ENCODE measurements around the gene ATP1B1.

ATP1B1 gene

DNA sequence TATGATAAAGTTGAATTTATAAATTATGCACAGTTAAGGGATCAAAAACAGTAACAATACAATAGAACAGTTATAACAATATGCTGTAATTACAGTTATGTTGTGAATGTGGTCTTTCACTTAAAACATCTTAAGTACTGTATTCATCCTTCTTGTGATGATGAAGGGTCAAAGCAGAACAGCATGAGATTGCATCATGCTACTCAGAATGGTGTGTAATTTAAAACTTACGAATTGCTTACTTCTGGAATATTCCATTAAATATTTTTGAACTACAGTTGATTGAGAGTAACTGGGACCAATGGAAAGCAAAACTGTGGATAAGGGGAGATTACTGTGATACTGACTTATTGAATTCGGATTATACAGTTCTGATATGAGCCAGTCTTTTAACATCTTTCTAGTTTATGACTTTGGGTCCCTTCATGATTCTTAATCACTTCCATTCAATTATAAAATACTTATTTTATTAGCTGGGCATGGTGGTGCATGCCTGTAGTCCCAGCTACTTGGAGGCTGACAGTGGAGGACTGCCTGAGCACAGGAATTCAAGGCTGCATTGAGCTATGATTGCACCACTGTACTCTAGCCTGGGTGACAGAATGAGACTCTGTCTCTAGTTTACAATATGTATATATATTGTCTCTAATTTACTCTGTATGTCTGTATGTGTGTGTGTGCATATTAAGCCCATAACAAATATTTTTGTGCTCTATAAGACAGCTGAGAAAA lies 43.2 kb downstream of the ATP1B1 start:
- no peak for DNase-seq
- Histone ChIP-seq H2AFZ (ENCODE audit: low read depth, low read length) (no peak overlapping the region), H3K36me3 (ENCODE audit: control insufficient read depth in 1 of 2, insufficient read depth in 2 of 2, low read depth in 1 of 2, low read length in 2 of 2) (peaks cover 0 to 8% of the 10 kb centered on the region in 2 experiments), H3K9me3 (ENCODE audit: control insufficient read depth, low read length) (no peaks in the 10 kb centered on the region), H3K23ac (ENCODE audit: low read length in 2 of 2) (no peak overlapping the region), H3K4me2 (ENCODE audit: low read length, poor library complexity, severe bottlenecking) (no peak overlapping the region), H3K4me3 (ENCODE audit: insufficient read depth in 1 of 2, low read depth in 1 of 2, low read length in 2 of 2) (no peak overlapping the region), H3K79me1 (replicated peaks; ENCODE audit: low read length, poor library complexity, severe bottlenecking) (peaks cover 7% of the 10 kb centered on the region), H2BK120ac (ENCODE audit: low read depth, low read length) (no peak overlapping the region), H2AK5ac (ENCODE audit: low read length, severe bottlenecking) (no peak overlapping the region), H3K4ac (ENCODE audit: low read depth in 1 of 2, low read length in 2 of 2) (no peak overlapping the region), H4K91ac (ENCODE audit: low read length) (no peak overlapping the region), H3K27ac (ENCODE audit: low read length, poor library complexity, severe bottlenecking) (peak overlapping the region; percentile 96), H3K9ac (ENCODE audit: low read length) (no peak overlapping the region), H3K27me3 (ENCODE audit: control insufficient read depth in 1 of 2, insufficient read depth in 1 of 2, low read length in 2 of 2) (no peaks in the 10 kb centered on the region), H3K14ac (ENCODE audit: low read length in 2 of 2) (no peak overlapping the region), H2BK5ac (ENCODE audit: low read depth, low read length, poor library complexity, severe bottlenecking) (no peak overlapping the region), H3K18ac (ENCODE audit: low read depth in 1 of 2, low read length in 2 of 2) (no peak overlapping the region), H3K4me1 (ENCODE audit: control insufficient read depth, insufficient read depth, low read depth, low read length) (peaks cover 10% of the 10 kb centered on the region), H2BK15ac (ENCODE audit: low read depth, poor library complexity, severe bottlenecking) (no peak overlapping the region), H4K8ac (ENCODE audit: low read length) (no peak overlapping the region), H2BK12ac (ENCODE audit: low read length in 2 of 2) (no peak overlapping the region)
- no CpG with 5 or more reads among the region's 2 CpGs for WGBS

GRCh38 chr1:169150641-169151337 lies 44.3 kb downstream of the ATP1B1 start:
- no peak overlapping the region for H4K91ac ChIP-seq (ENCODE audit: low read length)
- no peaks in the 10 kb centered on the region for H3K27me3 ChIP-seq (ENCODE audit: control insufficient read depth in 1 of 2, insufficient read depth in 1 of 2, low read length in 2 of 2)
- H3K4me1 ChIP-seq (ENCODE audit: control insufficient read depth, insufficient read depth, low read depth, low read length) = peaks cover 10% of the 10 kb centered on the region
- H2BK120ac ChIP-seq (ENCODE audit: low read depth, low read length) = no peak overlapping the region
- no peak overlapping the region for H2AFZ ChIP-seq (ENCODE audit: low read depth, low read length)
- no peak overlapping the region for H3K4me3 ChIP-seq (ENCODE audit: insufficient read depth in 1 of 2, low read depth in 1 of 2, low read length in 2 of 2)
- H3K79me1 ChIP-seq (replicated peaks; ENCODE audit: low read length, poor library complexity, severe bottlenecking) = peaks cover 7% of the 10 kb centered on the region
- 97% methylated on average over 4 of the region's 4 CpGs for WGBS
- H3K14ac ChIP-seq (ENCODE audit: low read length in 2 of 2) = no peak overlapping the region
- no peak overlapping the region for H3K18ac ChIP-seq (ENCODE audit: low read depth in 1 of 2, low read length in 2 of 2)
- H3K27ac ChIP-seq (ENCODE audit: low read length, poor library complexity, severe bottlenecking) = no peak overlapping the region
- H3K4ac ChIP-seq (ENCODE audit: low read depth in 1 of 2, low read length in 2 of 2) = no peak overlapping the region
- no peak overlapping the region for H2BK15ac ChIP-seq (ENCODE audit: low read depth, poor library complexity, severe bottlenecking)
- H3K9me3 ChIP-seq (ENCODE audit: control insufficient read depth, low read length) = no peaks in the 10 kb centered on the region
- H3K9ac ChIP-seq (ENCODE audit: low read length) = no peak overlapping the region
- no peak overlapping the region for H3K23ac ChIP-seq (ENCODE audit: low read length in 2 of 2)
- H4K8ac ChIP-seq (ENCODE audit: low read length) = no peak overlapping the region
- H2AK5ac ChIP-seq (ENCODE audit: low read length, severe bottlenecking) = peak overlapping the region; percentile 84
- peaks cover 0 to 8% of the 10 kb centered on the region in 2 experiments for H3K36me3 ChIP-seq (ENCODE audit: control insufficient read depth in 1 of 2, insufficient read depth in 2 of 2, low read depth in 1 of 2, low read length in 2 of 2)
- no peak overlapping the region for H2BK12ac ChIP-seq (ENCODE audit: low read length in 2 of 2)
- DNase-seq = no peak
- H2BK5ac ChIP-seq (ENCODE audit: low read depth, low read length, poor library complexity, severe bottlenecking) = no peak overlapping the region
- H3K4me2 ChIP-seq (ENCODE audit: low read length, poor library complexity, severe bottlenecking) = no peak overlapping the region

GRCh38 chr1:169151338-169151837 lies 44.9 kb downstream of the ATP1B1 start:
- Histone ChIP-seq H3K36me3 (ENCODE audit: control insufficient read depth in 1 of 2, insufficient read depth in 2 of 2, low read depth in 1 of 2, low read length in 2 of 2) (peaks cover 0 to 8% of the 10 kb centered on the region in 2 experiments), H3K4ac (ENCODE audit: low read depth in 1 of 2, low read length in 2 of 2) (no peak overlapping the region), H2BK12ac (ENCODE audit: low read length in 2 of 2) (no peak overlapping the region), H2AFZ (ENCODE audit: low read depth, low read length) (no peak overlapping the region), H4K91ac (ENCODE audit: low read length) (no peak overlapping the region), H3K9ac (ENCODE audit: low read length) (no peak overlapping the region), H3K14ac (ENCODE audit: low read length in 2 of 2) (peak overlapping the region in 1 of 2 experiments; percentile 11), H3K27ac (ENCODE audit: low read length, poor library complexity, severe bottlenecking) (no peak overlapping the region), H2AK5ac (ENCODE audit: low read length, severe bottlenecking) (peak overlapping the region; percentile 90), H3K4me2 (ENCODE audit: low read length, poor library complexity, severe bottlenecking) (no peak overlapping the region), H2BK120ac (ENCODE audit: low read depth, low read length) (no peak overlapping the region), H3K23ac (ENCODE audit: low read length in 2 of 2) (no peak overlapping the region), H4K8ac (ENCODE audit: low read length) (no peak overlapping the region), H3K79me1 (replicated peaks; ENCODE audit: low read length, poor library complexity, severe bottlenecking) (peaks cover 7% of the 10 kb centered on the region), H2BK15ac (ENCODE audit: low read depth, poor library complexity, severe bottlenecking) (no peak overlapping the region), H2BK5ac (ENCODE audit: low read depth, low read length, poor library complexity, severe bottlenecking) (no peak overlapping the region), H3K4me1 (ENCODE audit: control insufficient read depth, insufficient read depth, low read depth, low read length) (peaks cover 10% of the 10 kb centered on the region), H3K27me3 (ENCODE audit: control insufficient read depth in 1 of 2, insufficient read depth in 1 of 2, low read length in 2 of 2) (no peaks in the 10 kb centered on the region), H3K9me3 (ENCODE audit: control insufficient read depth, low read length) (no peaks in the 10 kb centered on the region), H3K4me3 (ENCODE audit: insufficient read depth in 1 of 2, low read depth in 1 of 2, low read length in 2 of 2) (no peak overlapping the region), H3K18ac (ENCODE audit: low read depth in 1 of 2, low read length in 2 of 2) (no peak overlapping the region)
- no peak for DNase-seq
- WGBS = 100% methylated on average over 3 of the region's 5 CpGs

GRCh38 chr1:169155675-169156074 lies 49.2 kb downstream of the ATP1B1 start:
- Histone ChIP-seq H3K27me3 (ENCODE audit: control insufficient read depth in 1 of 2, insufficient read depth in 1 of 2, low read length in 2 of 2) (no peaks in the 10 kb centered on the region), H3K18ac (ENCODE audit: low read depth in 1 of 2, low read length in 2 of 2) (no peak overlapping the region), H2BK120ac (ENCODE audit: low read depth, low read length) (no peak overlapping the region), H3K36me3 (ENCODE audit: control insufficient read depth in 1 of 2, insufficient read depth in 2 of 2, low read depth in 1 of 2, low read length in 2 of 2) (peaks cover 0 to 8% of the 10 kb centered on the region in 2 experiments), H3K4me2 (ENCODE audit: low read length, poor library complexity, severe bottlenecking) (no peak overlapping the region), H2AFZ (ENCODE audit: low read depth, low read length) (no peak overlapping the region), H3K23ac (ENCODE audit: low read length in 2 of 2) (no peak overlapping the region), H3K14ac (ENCODE audit: low read length in 2 of 2) (no peak overlapping the region), H3K9me3 (ENCODE audit: control insufficient read depth, low read length) (no peaks in the 10 kb centered on the region), H2BK5ac (ENCODE audit: low read depth, low read length, poor library complexity, severe bottlenecking) (no peak overlapping the region), H3K4me1 (ENCODE audit: control insufficient read depth, insufficient read depth, low read depth, low read length) (peaks cover 6% of the 10 kb centered on the region), H3K79me1 (replicated peaks; ENCODE audit: low read length, poor library complexity, severe bottlenecking) (peaks cover 8% of the 10 kb centered on the region), H2AK5ac (ENCODE audit: low read length, severe bottlenecking) (no peak overlapping the region), H2BK15ac (ENCODE audit: low read depth, poor library complexity, severe bottlenecking) (no peak overlapping the region), H2BK12ac (ENCODE audit: low read length in 2 of 2) (no peak overlapping the region), H4K8ac (ENCODE audit: low read length) (no peak overlapping the region), H3K27ac (ENCODE audit: low read length, poor library complexity, severe bottlenecking) (no peak overlapping the region), H3K4me3 (ENCODE audit: insufficient read depth in 1 of 2, low read depth in 1 of 2, low read length in 2 of 2) (no peak overlapping the region), H4K91ac (ENCODE audit: low read length) (no peak overlapping the region), H3K4ac (ENCODE audit: low read depth in 1 of 2, low read length in 2 of 2) (no peak overlapping the region), H3K9ac (ENCODE audit: low read length) (no peak overlapping the region)
- no peak for DNase-seq
- 94% methylated on average over 1 of the region's 1 CpG for WGBS

Data from mesenchymal stem cell (in vitro differentiated cells and primary cell).